T-cell (primary cell): ENCODE results near the gene ACER2. TPM values are rescaled to one million over a fixed set of nuclear protein-coding genes. Genes with fewer than 3 reads are reported as not detected.

Experiments
- ATAC-seq, 4 experiments: fragments of 200-7000 bp in 3 of 4; fragments of 150-1000 bp in 1 of 4; cut with Tn5 transposase; replicated peaks in 1 of 4; 1 replicate in 3 of 4; 2 replicates in 1 of 4; pipeline ENCODE4 v1.10.0; 2021; ENCODE audit warnings: moderate library complexity in 3 of 4, mild to moderate bottlenecking in 2 of 4, moderate number of reproducible peaks in 1 of 4
- CTCF ChIA-PET, 2 donors: fragments of 300-600 bp; sonication (Branson Sonifier 250); formaldehyde crosslinking; loops; one replicate each; lab custom pipeline; 2022; ENCODE audit warnings: antibody characterized with exemption in 2 of 2; lab: Charles Lee
- POLR2A ChIA-PET, 2 donors: fragments of 300-600 bp; sonication (Branson Sonifier 250); formaldehyde crosslinking; loops; one replicate each; lab custom pipeline; 2022; ENCODE audit warnings: antibody characterized with exemption in 2 of 2; lab: Charles Lee
- DNase-seq, 35 experiments: peaks; one replicate each; pipeline versions ENCODE4 v3.0.0 to v3.0.0-alpha.2; 2013 to 2023
- H3K27ac ChIP-seq: one replicate; pipeline ENCODE4 v1.5.1; 2013; ENCODE audit warnings: low read length
- H3K27me3 ChIP-seq, 2 experiments: replicated peaks in 1 of 2; 1 replicate in 1 of 2; 2 replicates in 1 of 2; pipeline versions ENCODE4 v1.6.1 to v1.7.0; 2013; ENCODE audit warnings: low read length in 1 of 2, mixed read lengths in 1 of 2; ENCODE audit not compliant: control insufficient read depth in 2 of 2, insufficient read depth in 2 of 2; ENCODE audit errors: extremely low read depth in 1 of 2
- H3K36me3 ChIP-seq, 2 donors: 1 replicate in 1 of 2; 2 replicates in 1 of 2; pipeline versions ENCODE4 v1.6.1 to v1.7.0; 2013; ENCODE audit warnings: low read length in 1 of 2; ENCODE audit not compliant: control insufficient read depth in 2 of 2, insufficient read depth in 1 of 2; ENCODE audit errors: extremely low read depth in 1 of 2
- H3K4me1 ChIP-seq, 2 experiments: 1 replicate in 1 of 2; 2 replicates in 1 of 2; pipeline versions ENCODE4 v1.6.1 to v1.7.0; 2013; ENCODE audit warnings: low read length in 2 of 2, mixed read lengths in 1 of 2; ENCODE audit not compliant: insufficient read depth in 2 of 2, control insufficient read depth in 1 of 2; ENCODE audit errors: extremely low read depth in 1 of 2
- H3K4me3 ChIP-seq, 2 donors: 1 replicate in 1 of 2; 2 replicates in 1 of 2; pipeline versions ENCODE4 v1.5.1 to v1.7.0; 2013; ENCODE audit warnings: mild to moderate bottlenecking in 2 of 2, low read length in 1 of 2, moderate library complexity in 1 of 2; ENCODE audit not compliant: control insufficient read depth in 1 of 2; ENCODE audit errors: extremely low read depth in 1 of 2
- H3K9me3 ChIP-seq: 2 replicates; pipeline ENCODE4 v1.7.0; 2013
- H3K27ac Mint-ChIP-seq, 2 donors: one replicate each; pipeline ENCODE4 v1.8.0; 2020 to 2021; ENCODE audit warnings: mild to moderate bottlenecking in 2 of 2, mixed read lengths in 2 of 2
- H3K27me3 Mint-ChIP-seq, 2 donors: one replicate each; pipeline ENCODE4 v1.8.0; 2021 to 2022; ENCODE audit warnings: mixed read lengths in 2 of 2
- H3K36me3 Mint-ChIP-seq: one replicate; pipeline ENCODE4 v1.8.0; 2021; ENCODE audit warnings: mixed read lengths
- H3K4me1 Mint-ChIP-seq, 3 donors: one replicate each; pipeline ENCODE4 v1.8.0; 2020 to 2022; ENCODE audit warnings: mixed read lengths in 3 of 3, mild to moderate bottlenecking in 1 of 3
- H3K4me3 Mint-ChIP-seq, 3 donors: one replicate each; pipeline ENCODE4 v1.8.0; 2020 to 2022; ENCODE audit warnings: mild to moderate bottlenecking in 3 of 3, mixed read lengths in 3 of 3, moderate library complexity in 3 of 3
- H3K9me3 Mint-ChIP-seq, 3 donors: one replicate each; pipeline ENCODE4 v1.8.0; 2020 to 2022; ENCODE audit warnings: mixed read lengths in 3 of 3
- WGBS: methylation state at CpG from one replicate; pipeline ENCODE4 v1.1.5; 2013; ENCODE audit warnings: missing lambda C conversion rate; ENCODE audit not compliant: insufficient coverage; 5-methylcytosine and 5-hydroxymethylcytosine counted together
- total RNA-seq, 35 experiments: library from RNA in 6 of 35; stranded (reverse) in 6 of 35; fragments of 120-200 nt in 1 of 35; gene quantifications; one replicate each; pipeline versions ENCODE4 v1.2.1 to v1.2.4 and lab custom pipeline; 2013 to 2026

ACER2 gene
- total RNA-seq, 5 donors from 2014 or later (not counting 1 experiment from before 2014, with no cell fraction given): 1.4 to 4.1 (median 3.2) TPM

DNA sequence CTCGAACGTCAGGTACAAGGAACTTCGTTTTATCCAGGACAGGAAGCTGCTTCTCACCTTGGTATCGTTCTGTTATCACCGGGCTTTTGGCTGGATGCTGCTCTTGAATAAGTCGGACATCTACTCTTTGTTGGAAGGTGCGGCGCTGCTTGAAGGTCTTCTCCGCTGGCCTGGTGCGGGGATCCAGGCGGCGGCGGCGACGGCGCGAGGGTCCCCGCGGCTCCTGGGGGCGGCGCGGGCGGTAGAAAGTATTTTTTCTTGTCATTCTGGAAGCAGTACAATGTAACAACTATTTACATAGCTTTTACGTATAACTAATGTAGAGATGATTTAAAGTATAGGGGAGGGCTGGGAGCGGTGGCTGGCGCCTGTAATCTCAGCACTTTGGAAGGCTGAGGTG, 52.3 kb downstream of the ACER2 start:
- H3K4me1 ChIP-seq: peaks cover 0 to 16% of the 10 kb centered on the region in 2 experiments
- ChIA-PET CTCF (interaction anchor here in 1 of 2 donors (0.6 kb wide), 2 partner anchors 147 to 224 kb away, joined by 3 to 4 read pairs; no protein-coding TSS in a partner anchor), POLR2A (interaction anchor here in 1 of 2 donors (0.5 to 0.6 kb wide), 3 partner anchors 169 to 372 kb away, joined by 3 to 7 read pairs (median 4); no protein-coding TSS in a partner anchor)
- Mint-ChIP-seq H3K9me3 (no peaks in the 10 kb centered on the region), H3K27ac (no peak overlapping the region), H3K4me3 (no peak overlapping the region), H3K36me3 (no peaks in the 10 kb centered on the region), H3K27me3 (peaks cover 1 to 4% of the 10 kb centered on the region in 2 donors), H3K4me1 (peaks cover 11 to 20% (median 20%) of the 10 kb centered on the region in 3 donors)
- H3K9me3 ChIP-seq: no peaks in the 10 kb centered on the region
- no peak for ATAC-seq
- peaks cover 0 to 4% of the 10 kb centered on the region in 2 experiments for H3K27me3 ChIP-seq
- no peak overlapping the region for H3K27ac ChIP-seq
- no peak overlapping the region for H3K4me3 ChIP-seq
- H3K36me3 ChIP-seq: no peaks in the 10 kb centered on the region
- no peak for DNase-seq
- 85% methylated on average over 7 of the region's 26 CpGs for WGBS

- H3K27ac Mint-ChIP-seq: no peak overlapping the region
- DNase-seq: no peak
- CTCF ChIA-PET: interaction anchor here (0.5 to 2.4 kb wide), 32 partner anchors 8 to 1869 kb away, joined by 3 to 35 read pairs (median 4); partner anchors contain the start of genes RPS6 (in 1 of the 2) and RRAGA (in 1 of the 2)
Observed at GRCh38 chr9:19464061-19464763, 55.4 kb downstream of the ACER2 start.

GRCh38 chr9:19464764-19465585, 56.2 kb downstream of the ACER2 start:
- Mint-ChIP-seq H3K27ac (no peak overlapping the region), H3K9me3 (no peaks in the 10 kb centered on the region), H3K36me3 (no peaks in the 10 kb centered on the region), H3K4me1 (peaks cover 5 to 15% (median 11%) of the 10 kb centered on the region in 3 donors), H3K4me3 (peak overlapping the region; percentile 77 to 87 (median 79)), H3K27me3 (no peaks in the 10 kb centered on the region)
- H3K36me3 ChIP-seq: no peaks in the 10 kb centered on the region
- H3K4me1 ChIP-seq: peaks cover 0 to 11% of the 10 kb centered on the region in 2 experiments
- ATAC-seq (peak; percentile 93), DNase-seq (peak; percentile 37 to 80 (median 66))
- H3K9me3 ChIP-seq: no peaks in the 10 kb centered on the region
- no peak overlapping the region for H3K27ac ChIP-seq
- ChIA-PET POLR2A (interaction anchor here in 1 of 2 donors (0.7 kb wide), 1 partner anchor 98 kb away, joined by 3 read pairs; no protein-coding TSS in a partner anchor), CTCF (interaction anchor here (0.5 to 2.4 kb wide), 48 partner anchors 8 to 1869 kb away, joined by 3 to 35 read pairs (median 4); partner anchors contain the start of genes RPS6 (in 1 of the 2) and RRAGA (in 1 of the 2))
- peaks cover 0 to 4% of the 10 kb centered on the region in 2 experiments for H3K27me3 ChIP-seq
- H3K4me3 ChIP-seq: peak overlapping the region; percentile 26 to 35
- WGBS: 6% methylated on average over 41 of the region's 49 CpGs

More at GRCh38 chr9:19464061-19464763, 55.4 kb downstream of the ACER2 start:
- H3K9me3 Mint-ChIP-seq: no peaks in the 10 kb centered on the region
- H3K27me3 ChIP-seq: peaks cover 0 to 4% of the 10 kb centered on the region in 2 experiments
- no peaks in the 10 kb centered on the region for H3K9me3 ChIP-seq
- POLR2A ChIA-PET: no interaction called here
- no peak overlapping the region for H3K27ac ChIP-seq
- H3K27me3 Mint-ChIP-seq: no peaks in the 10 kb centered on the region
- peaks cover 5 to 15% (median 11%) of the 10 kb centered on the region in 3 donors for H3K4me1 Mint-ChIP-seq
- no peaks in the 10 kb centered on the region for H3K36me3 ChIP-seq
- ATAC-seq: no peak
- WGBS: 78% methylated on average over 20 of the region's 23 CpGs
- no peaks in the 10 kb centered on the region for H3K36me3 Mint-ChIP-seq
- H3K4me3 Mint-ChIP-seq: peak overlapping the region; percentile 77 to 87 (median 79)
- H3K4me3 ChIP-seq: no peak overlapping the region
- H3K4me1 ChIP-seq: peaks cover 0 to 11% of the 10 kb centered on the region in 2 experiments

DNA sequence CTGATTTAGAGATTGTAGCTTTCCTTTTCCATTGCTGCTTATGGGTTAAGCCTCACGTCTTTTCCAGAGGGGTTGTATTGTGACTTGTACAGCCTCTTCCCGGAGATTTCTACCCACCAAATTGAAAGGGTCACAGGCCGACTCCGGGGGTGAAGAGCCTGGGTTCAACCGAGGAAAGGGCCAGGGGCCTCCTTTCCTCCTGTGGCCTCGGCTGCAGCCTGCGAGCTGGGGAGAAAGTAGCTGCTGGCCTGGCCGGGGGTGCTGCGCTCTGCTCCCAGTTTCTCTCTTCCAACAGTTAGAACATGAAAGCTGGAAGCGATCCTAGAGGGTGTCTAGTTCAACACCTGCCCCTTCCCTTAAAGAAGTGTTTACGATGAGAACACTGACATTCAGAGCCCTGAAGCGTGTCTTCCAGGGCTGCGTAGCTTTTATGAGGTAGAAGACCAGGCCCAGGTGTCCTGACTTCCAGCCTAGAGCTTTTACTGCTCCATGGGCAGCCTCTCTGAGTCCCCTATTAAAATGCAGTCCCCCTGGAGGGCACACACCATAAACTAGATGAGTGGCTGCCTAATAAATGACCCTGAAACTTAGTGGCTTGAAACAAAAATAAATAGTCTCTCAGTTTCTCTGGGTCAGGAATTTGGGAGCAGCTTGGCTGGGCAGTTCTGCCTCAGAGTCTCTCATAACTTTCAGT, 56.9 kb downstream of the ACER2 start:
- no peaks in the 10 kb centered on the region for H3K27me3 Mint-ChIP-seq
- no peak overlapping the region for H3K27ac Mint-ChIP-seq
- Histone ChIP-seq H3K4me1 (peaks cover 0 to 11% of the 10 kb centered on the region in 2 experiments), H3K27ac (no peak overlapping the region), H3K27me3 (peaks cover 0 to 4% of the 10 kb centered on the region in 2 experiments), H3K36me3 (no peaks in the 10 kb centered on the region), H3K4me3 (no peak overlapping the region), H3K9me3 (no peaks in the 10 kb centered on the region)
- H3K4me1 Mint-ChIP-seq: peaks cover 5 to 15% (median 11%) of the 10 kb centered on the region in 3 donors
- DNase-seq: no peak
- peak overlapping the region in 2 of 3 donors; percentile 13 to 18 for H3K4me3 Mint-ChIP-seq
- no peaks in the 10 kb centered on the region for H3K36me3 Mint-ChIP-seq
- 85% methylated on average over 5 of the region's 13 CpGs for WGBS
- no peak for ATAC-seq
- no peaks in the 10 kb centered on the region for H3K9me3 Mint-ChIP-seq
- ChIA-PET CTCF (interaction anchor here (0.5 to 2.4 kb wide), 42 partner anchors 8 to 1868 kb away, joined by 3 to 35 read pairs (median 4); partner anchors contain the start of genes RPS6 (in 1 of the 2) and RRAGA (in 1 of the 2)), POLR2A (interaction anchor here in 1 of 2 donors (0.7 kb wide), 1 partner anchor 99 kb away, joined by 3 read pairs; no protein-coding TSS in a partner anchor)

DNA sequence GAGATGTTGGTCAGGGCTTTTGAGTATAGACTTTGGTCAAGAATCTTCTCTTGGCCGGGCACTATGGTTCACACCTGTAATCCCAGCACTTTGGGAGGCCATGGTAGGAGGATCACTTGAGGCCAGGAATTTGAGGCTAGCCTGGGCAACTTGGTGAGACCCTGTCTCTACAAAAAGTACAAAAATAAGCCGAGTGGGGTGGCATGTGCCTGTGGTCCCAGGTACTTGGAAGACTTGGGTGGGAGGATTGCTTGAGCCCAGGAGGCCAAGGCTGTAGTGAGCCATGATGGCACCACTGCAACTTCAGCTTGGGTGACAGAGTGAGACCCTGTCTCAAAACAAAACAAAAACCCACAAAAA, 57.5 kb downstream of the ACER2 start:
- DNase-seq (no peak), ATAC-seq (no peak)
- Mint-ChIP-seq H3K4me1 (peaks cover 5 to 15% (median 11%) of the 10 kb centered on the region in 3 donors), H3K27me3 (no peaks in the 10 kb centered on the region), H3K4me3 (no peak overlapping the region), H3K27ac (no peak overlapping the region), H3K9me3 (no peaks in the 10 kb centered on the region), H3K36me3 (no peaks in the 10 kb centered on the region)
- ChIA-PET CTCF (interaction anchor here (0.9 to 2.4 kb wide), 4 partner anchors 9 to 13 kb away, joined by 3 to 7 read pairs (median 5); no protein-coding TSS in a partner anchor), POLR2A (no interaction called here)
- no peaks in the 10 kb centered on the region for H3K9me3 ChIP-seq
- peaks cover 0 to 11% of the 10 kb centered on the region in 2 experiments for H3K4me1 ChIP-seq
- H3K27me3 ChIP-seq: peaks cover 0 to 4% of the 10 kb centered on the region in 2 experiments
- no peaks in the 10 kb centered on the region for H3K36me3 ChIP-seq
- H3K27ac ChIP-seq: no peak overlapping the region
- H3K4me3 ChIP-seq: no peak overlapping the region
- 60% methylated on average over 2 of the region's 2 CpGs for WGBS
